Upper lobe of right lung (tissue), 1 donor: Measurements from ENCODE around the gene ZMAT5. TPM values are rescaled to one million over a fixed set of nuclear protein-coding genes. Genes with fewer than 3 reads are reported as not detected.

Source experiments
- ATAC-seq: fragments of 200-7000 bp; cut with Tn5 transposase; one replicate; pipeline ENCODE4 v1.9.1; 2020; ENCODE audit warnings: mild to moderate bottlenecking, moderate library complexity
- DNase-seq: peaks from one replicate; pipeline ENCODE4 v3.0.0-alpha.2; 2020
- H3K27ac ChIP-seq: fragments of 200-600 bp; one replicate; pipeline ENCODE4 v1.8.0; 2022
- H3K27me3 ChIP-seq: fragments of 200-600 bp; one replicate; pipeline ENCODE4 v1.8.0; 2022; ENCODE audit warnings: mild to moderate bottlenecking
- H3K36me3 ChIP-seq: fragments of 200-600 bp; one replicate; pipeline ENCODE4 v1.8.0; 2022
- H3K4me1 ChIP-seq: fragments of 200-600 bp; one replicate; pipeline ENCODE4 v1.8.0; 2022
- H3K4me3 ChIP-seq: fragments of 200-600 bp; one replicate; pipeline ENCODE4 v1.8.0; 2022; ENCODE audit warnings: mild to moderate bottlenecking
- H3K9me3 ChIP-seq: fragments of 200-600 bp; one replicate; pipeline ENCODE4 v1.8.0; 2022
- intact Hi-C: fragments of 100-400 bp; cut with DNase I; formaldehyde crosslinking; loops from one replicate; pipeline ENCODE4 v1.11.0; 2022
- total RNA-seq: library from RNA; stranded (reverse); fragmentation: NEBNext Ultra II Directional; extraction: Animal tissue kit (Norgen Biotek cat#: 25700); gene quantifications from one replicate; pipeline ENCODE4 v1.2.1, GENCODE V29; 2021
- TF ChIP-seq, protein P1 (sequence below): fragments of 200-600 bp; IDR thresholded peaks from one replicate; pipeline ENCODE4 v1.8.0; 2022; ENCODE audit warnings: antibody characterized with exemption
- donor health status: DM: no; HTN: yes; CAD: no; lungs with severe emphysema.

Gene ZMAT5
- total RNA-seq, 1 donor from 2014 or later = 16.8 TPM

DNA sequence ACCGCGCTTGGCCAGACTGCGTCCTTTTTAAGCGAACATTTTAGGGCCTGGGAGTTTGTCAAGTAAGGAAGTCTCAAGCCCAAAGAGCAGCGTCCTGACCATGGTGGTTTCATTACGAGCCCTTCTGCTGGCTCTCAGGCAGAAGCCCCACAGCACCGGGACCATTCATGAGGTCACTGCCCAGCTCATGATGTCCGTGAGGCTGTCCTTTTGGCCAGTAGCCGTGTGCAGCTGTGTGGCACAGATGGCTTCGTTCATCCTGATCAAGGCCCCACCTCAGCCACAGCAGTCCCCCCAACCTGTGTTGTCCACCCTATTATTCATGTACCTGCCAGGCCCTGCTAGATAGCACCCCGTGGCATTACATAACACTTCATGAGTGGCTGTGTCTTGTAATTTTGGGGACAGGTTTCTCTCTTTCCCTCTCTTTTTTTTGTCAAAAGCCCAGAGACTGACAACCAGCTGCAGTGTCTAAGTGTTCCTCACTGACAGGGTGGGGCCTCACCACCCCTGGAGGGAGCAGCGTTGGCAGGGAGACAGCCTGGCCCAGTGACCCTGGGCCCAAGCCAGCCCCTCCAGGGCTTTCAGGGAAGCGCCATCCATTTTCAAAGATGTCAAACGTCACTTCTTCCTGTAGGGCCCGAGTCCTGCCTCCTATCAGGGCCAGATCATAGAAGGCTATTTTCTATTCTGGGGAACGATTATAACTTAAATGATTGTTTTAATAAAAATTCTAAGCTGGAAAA lies 68.8 kb downstream of the ZMAT5 start:
- H3K4me1 ChIP-seq = peaks cover 14% of the 10 kb centered on the region
- peaks cover 13% of the 10 kb centered on the region for H3K36me3 ChIP-seq
- ATAC-seq (no peak), DNase-seq (no peak)
- H3K9me3 ChIP-seq = no peaks in the 10 kb centered on the region
- TF ChIP-seq, protein P1, sequence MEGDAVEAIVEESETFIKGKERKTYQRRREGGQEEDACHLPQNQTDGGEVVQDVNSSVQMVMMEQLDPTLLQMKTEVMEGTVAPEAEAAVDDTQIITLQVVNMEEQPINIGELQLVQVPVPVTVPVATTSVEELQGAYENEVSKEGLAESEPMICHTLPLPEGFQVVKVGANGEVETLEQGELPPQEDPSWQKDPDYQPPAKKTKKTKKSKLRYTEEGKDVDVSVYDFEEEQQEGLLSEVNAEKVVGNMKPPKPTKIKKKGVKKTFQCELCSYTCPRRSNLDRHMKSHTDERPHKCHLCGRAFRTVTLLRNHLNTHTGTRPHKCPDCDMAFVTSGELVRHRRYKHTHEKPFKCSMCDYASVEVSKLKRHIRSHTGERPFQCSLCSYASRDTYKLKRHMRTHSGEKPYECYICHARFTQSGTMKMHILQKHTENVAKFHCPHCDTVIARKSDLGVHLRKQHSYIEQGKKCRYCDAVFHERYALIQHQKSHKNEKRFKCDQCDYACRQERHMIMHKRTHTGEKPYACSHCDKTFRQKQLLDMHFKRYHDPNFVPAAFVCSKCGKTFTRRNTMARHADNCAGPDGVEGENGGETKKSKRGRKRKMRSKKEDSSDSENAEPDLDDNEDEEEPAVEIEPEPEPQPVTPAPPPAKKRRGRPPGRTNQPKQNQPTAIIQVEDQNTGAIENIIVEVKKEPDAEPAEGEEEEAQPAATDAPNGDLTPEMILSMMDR = no peak
- H3K4me3 ChIP-seq = no peak overlapping the region
- no peak overlapping the region for H3K27ac ChIP-seq
- intact Hi-C loops = no loop called here
- H3K27me3 ChIP-seq = peaks cover 3% of the 10 kb centered on the region

DNA sequence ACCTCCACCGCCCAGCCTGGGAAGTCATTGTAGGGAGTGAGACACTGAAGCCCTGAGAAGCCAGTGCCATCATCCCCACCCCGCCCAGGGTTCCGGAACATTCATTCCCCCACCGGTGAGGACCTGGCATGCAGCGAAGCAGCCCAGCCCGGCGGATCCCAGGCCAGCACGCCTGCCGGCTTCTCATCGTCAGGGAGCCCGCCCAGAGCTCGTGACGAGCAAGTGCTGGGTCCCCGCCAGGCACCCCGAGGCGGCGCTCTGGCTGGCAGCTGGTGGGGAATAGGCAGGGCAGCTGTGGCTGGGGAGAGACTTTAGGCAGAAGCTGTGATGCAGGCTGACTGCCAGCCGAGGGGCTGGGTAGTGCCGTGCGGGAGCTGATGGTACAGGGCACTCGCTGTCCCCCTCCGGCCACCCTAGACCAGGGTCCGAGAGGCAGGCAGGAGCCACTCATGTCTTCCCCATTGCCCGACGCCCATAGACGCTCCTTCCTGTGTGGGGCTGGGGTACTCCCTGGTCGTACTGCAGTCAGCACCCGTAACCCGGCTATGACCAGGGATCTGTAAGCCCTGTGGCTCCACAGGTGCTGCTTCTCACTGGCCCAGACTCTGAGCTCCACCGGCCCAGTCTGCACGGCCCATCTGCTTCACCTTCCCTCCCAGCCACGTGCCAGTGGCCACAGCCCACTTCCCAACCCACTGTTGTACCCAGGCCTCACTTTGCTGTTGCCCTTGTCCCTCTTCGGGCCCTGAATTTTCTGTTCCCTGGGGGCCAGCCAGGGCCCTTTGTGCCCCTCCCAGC lies 71.5 kb downstream of the ZMAT5 start:
- no peak overlapping the region for H3K4me3 ChIP-seq
- ATAC-seq = no peak
- TF ChIP-seq, protein P1 = no peak
- peaks cover 25% of the 10 kb centered on the region for H3K36me3 ChIP-seq
- no peaks in the 10 kb centered on the region for H3K4me1 ChIP-seq
- intact Hi-C loops = no loop called here
- H3K27ac ChIP-seq = no peak overlapping the region
- no peak for DNase-seq
- H3K9me3 ChIP-seq = no peaks in the 10 kb centered on the region
- H3K27me3 ChIP-seq = no peaks in the 10 kb centered on the region

GRCh38 chr22:29693671-29694070 lies 73.1 kb downstream of the ZMAT5 start:
- no peak for DNase-seq
- intact Hi-C loops = no loop called here
- TF ChIP-seq, protein P1 = no peak
- Histone ChIP-seq H3K27ac (no peak overlapping the region), H3K27me3 (no peaks in the 10 kb centered on the region), H3K4me1 (no peaks in the 10 kb centered on the region), H3K4me3 (no peak overlapping the region), H3K9me3 (no peaks in the 10 kb centered on the region), H3K36me3 (peaks cover 25% of the 10 kb centered on the region)
- ATAC-seq = no peak

GRCh38 chr22:29693161-29693560 lies 73.6 kb downstream of the ZMAT5 start:
- intact Hi-C loops = no loop called here
- Histone ChIP-seq H3K4me1 (no peaks in the 10 kb centered on the region), H3K4me3 (no peak overlapping the region), H3K27me3 (no peaks in the 10 kb centered on the region), H3K36me3 (peaks cover 25% of the 10 kb centered on the region), H3K9me3 (no peaks in the 10 kb centered on the region), H3K27ac (no peak overlapping the region)
- no peak for ATAC-seq
- no peak for DNase-seq
- TF ChIP-seq, protein P1 = no peak

- Histone ChIP-seq H3K9me3 (no peaks in the 10 kb centered on the region), H3K27ac (no peak overlapping the region), H3K36me3 (peaks cover 30% of the 10 kb centered on the region), H3K4me3 (no peak overlapping the region), H3K27me3 (no peaks in the 10 kb centered on the region), H3K4me1 (no peaks in the 10 kb centered on the region)
- TF ChIP-seq, protein P1 = no peak
- ATAC-seq = no peak
- peak; percentile 43 for DNase-seq
- intact Hi-C loops = no loop called here
Observed at GRCh38 chr22:29692327-29692640, 74.5 kb downstream of the ZMAT5 start.
